GM18517 (cell line): Measurements from ENCODE around the gene TRIOBP.
A peak's percentile ranks its signal among the peaks of the same experiment; 100 is the strongest.

Experiments used
- ATAC-seq: cut with Tn5 transposase; IDR thresholded peaks from one replicate; pipeline ENCODE4 v1.9.1; 2021; ENCODE audit warnings: mild to moderate bottlenecking, moderate library complexity; ENCODE audit not compliant: unreplicated experiment

Gene TRIOBP

GRCh38 chr22:37664249-37665101, 32.4 kb upstream of the TRIOBP start:
- no peak for ATAC-seq

DNA sequence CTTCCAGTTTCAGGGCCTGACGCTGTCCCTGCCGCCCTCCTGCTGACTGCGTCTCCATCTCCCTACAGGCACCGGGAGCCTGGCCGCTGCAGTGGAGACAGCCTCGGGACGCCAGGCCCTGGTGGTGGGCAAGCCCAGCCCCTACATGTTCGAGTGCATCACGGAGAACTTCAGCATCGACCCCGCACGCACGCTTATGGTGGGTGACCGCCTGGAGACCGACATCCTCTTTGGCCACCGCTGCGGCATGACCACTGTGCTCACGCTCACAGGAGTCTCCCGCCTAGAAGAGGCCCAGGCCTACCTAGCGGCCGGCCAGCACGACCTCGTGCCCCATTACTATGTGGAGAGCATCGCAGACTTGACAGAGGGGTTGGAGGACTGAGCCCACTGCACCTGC, 31.4 kb upstream of the TRIOBP start:
- no peak for ATAC-seq

- ATAC-seq: no peak
Measured at GRCh38 chr22:37669586-37669985, 27.3 kb upstream of the TRIOBP start.

GRCh38 chr22:37672206-37672919, 24.5 kb upstream of the TRIOBP start:
- ATAC-seq: no peak

- ATAC-seq: no peak
Measured at GRCh38 chr22:37672920-37673455, 23.9 kb upstream of the TRIOBP start.

GRCh38 chr22:37674248-37674647, 22.6 kb upstream of the TRIOBP start:
- no peak for ATAC-seq

DNA sequence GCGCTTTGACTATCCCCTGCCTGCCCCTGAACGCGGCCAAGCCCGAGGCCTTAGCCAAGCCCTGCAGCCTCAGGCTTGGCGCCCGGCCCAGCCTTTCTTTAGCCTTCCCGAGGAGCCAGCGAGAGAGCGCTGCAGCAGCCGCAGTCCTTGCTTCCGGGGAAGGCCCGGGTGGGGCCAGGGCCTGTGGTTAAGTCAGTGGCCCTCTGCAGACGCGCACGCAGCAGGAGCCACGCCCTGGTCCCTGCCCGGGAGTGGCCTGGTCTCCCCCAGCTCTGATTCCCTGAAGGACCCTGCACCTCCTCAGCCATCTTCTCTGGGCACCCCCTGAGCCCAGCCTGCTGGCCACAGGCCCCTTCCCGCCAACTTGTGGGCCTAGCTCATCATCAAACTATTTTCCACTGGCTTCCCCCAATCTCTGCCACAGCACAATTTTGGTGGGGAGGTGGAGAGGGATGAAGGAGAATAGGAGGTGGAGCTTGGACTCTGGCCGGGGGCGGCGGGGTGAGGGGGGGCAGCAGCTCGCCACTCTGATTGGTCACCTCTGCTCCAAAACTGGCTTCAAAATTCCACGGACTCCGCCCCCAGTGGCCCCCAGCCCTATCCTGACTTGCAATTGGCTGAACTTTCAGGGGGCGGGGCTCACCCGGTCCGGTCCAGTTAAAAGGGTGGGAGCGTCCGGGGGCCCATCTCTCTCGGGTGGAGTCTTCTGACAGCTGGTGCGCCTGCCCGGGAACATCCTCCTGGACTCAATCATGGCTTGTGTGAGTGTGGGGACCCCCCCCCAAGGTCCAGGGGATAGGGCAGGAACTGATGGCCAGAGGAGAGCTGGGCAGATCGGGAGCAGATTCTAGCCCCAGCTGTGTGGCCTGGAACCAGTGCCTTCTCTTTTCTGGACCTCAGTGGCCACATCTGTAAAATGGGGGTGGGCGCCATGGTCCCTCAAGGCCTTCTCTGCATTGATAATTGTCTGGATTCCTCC, 21.6 kb upstream of the TRIOBP start, which contains the start of gene LGALS1:
Gene LGALS1 (plus strand): TSS at position 686 of the 979 bp plus-strand sequence. CDS start 67 bp downstream, at position 753.
- ATAC-seq: no peak

- no peak for ATAC-seq
Measured at GRCh38 chr22:37675930-37676735, 20.7 kb upstream of the TRIOBP start.

DNA sequence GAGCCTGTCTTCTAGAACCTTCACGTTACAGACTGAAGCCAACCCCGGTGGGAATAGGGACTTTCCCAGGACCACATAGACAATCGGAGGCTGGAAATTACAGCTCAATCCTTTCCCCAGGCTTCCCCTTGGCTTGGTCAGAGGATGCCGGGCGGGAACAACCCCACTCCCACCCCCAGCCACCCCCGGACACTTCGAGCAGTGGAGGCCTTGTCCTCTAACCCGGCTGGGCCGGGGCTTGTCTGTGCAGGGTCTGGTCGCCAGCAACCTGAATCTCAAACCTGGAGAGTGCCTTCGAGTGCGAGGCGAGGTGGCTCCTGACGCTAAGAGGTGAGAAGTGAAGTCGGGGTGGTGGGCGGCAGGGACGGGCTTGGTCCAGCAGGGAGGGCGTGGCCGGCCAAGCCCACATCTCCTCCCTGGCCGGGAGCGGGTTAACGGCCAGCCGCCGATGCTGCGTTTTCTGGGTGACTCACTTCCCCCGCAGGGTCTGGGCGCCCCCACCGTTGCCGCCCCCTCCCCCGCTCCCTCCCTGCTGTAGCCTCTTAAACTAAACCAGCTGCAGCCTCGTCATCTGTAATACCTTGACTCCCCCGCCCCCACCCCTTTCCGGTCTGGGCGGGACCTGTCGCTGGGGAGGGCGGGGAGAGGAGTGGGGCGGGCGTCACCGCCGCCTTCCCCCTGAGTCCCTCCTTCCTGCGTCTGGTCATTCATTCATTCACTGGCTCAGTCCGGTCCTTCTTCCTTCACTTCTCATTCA, 19.9 kb upstream of the TRIOBP start:
- ATAC-seq: peak; percentile 50

DNA sequence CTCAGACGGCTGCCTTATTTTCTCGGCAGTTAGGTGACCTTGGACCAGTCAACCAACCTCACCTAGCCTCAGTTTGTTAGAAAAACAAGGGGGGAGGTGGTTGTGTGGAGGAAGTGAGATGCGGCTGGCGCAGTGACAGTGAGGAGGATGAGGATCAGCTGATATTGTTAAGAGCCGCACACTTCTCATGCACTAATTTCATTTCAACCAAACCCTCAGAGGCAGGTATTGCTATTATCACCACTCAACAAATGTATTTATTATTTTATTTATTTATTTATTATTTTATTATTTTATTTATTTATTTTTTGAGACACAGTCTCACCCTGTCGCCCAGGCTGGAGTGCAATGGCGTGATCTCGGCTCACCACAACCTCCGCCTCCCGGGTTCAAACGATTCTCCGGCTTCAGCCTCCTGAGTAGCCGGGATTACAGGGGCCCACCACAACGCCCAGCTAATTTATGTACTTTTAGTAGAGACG, 19.3 kb upstream of the TRIOBP start:
- no peak for ATAC-seq

DNA sequence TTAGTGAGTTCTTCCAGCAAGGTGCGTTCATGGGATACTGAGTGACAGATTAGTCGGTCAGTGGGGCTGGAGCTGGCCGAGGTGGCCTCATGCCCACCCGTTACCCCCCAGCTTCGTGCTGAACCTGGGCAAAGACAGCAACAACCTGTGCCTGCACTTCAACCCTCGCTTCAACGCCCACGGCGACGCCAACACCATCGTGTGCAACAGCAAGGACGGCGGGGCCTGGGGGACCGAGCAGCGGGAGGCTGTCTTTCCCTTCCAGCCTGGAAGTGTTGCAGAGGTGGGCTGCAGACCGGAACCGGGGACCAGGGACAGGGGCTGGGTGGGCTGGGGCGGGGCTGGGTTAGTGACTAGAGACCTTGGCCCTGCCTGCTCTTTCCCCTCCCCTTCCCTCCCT, 18.5 kb upstream of the TRIOBP start:
- ATAC-seq: no peak

DNA sequence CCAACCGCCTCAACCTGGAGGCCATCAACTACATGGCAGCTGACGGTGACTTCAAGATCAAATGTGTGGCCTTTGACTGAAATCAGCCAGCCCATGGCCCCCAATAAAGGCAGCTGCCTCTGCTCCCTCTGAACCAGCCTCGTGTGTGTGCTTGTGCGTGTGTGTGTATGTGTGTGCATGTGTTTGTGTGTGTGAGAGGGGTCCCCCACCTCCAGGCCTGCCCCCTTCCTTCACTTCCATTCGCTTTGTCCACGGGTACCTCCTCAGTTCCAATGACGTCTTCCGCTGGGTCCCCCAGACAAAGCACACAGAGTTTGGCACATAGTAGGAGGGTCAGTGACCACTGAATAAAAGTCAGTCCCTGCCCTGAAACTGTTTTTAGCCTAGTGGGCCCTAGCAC, 17.2 kb upstream of the TRIOBP start:
- ATAC-seq: no peak

DNA sequence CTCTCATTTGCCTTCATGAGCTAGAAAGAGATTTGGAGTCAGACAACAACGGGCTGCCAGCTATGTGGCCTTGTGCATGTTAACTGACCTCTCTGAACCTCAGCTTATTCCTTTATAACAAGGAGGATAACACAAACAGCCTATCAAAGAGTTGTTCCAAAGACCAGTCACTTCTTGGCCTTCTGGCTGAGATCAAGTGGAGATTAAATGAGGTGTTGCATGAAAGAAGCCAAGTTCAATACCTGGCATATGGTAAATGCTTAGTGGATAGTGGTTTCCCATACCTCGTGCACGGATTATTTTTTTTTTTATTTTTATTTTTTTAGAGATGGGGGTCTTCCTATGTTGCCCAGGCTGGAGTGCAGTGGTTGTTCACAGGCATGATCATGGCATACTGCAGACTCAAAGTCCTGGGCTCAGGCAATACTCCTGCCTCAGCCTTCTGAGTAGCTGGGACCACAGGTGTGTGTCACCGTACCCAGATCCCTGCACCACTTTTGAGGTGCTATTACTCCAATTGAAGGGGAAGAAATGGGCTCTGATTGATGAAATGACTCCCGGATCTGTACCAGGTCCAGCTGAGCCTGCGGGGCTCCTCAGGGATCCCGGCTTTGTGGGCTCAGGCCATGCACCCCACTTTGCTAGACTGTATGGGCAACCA, 16.5 kb upstream of the TRIOBP start:
- no peak for ATAC-seq

DNA sequence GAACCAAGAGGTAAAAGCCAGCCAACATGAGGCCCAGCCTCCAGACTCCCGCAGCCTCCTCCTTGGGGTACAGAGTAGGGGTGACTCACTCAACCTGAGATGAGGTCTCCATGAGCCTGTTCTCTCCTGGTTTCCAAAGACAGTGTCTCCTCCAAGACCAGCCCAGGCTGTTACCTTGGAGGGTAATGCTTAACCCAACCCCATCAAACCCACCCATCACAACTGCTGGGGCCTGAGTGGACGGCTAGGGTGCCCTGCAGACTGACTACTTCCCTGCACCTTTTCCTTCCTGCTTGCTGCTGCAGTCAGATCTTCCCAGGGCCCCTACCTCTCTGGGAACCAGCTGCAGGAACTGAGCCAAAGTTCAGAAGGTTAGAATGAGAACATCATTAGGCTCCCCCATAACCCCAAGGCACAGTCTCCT, 15.8 kb upstream of the TRIOBP start:
- ATAC-seq: no peak

DNA sequence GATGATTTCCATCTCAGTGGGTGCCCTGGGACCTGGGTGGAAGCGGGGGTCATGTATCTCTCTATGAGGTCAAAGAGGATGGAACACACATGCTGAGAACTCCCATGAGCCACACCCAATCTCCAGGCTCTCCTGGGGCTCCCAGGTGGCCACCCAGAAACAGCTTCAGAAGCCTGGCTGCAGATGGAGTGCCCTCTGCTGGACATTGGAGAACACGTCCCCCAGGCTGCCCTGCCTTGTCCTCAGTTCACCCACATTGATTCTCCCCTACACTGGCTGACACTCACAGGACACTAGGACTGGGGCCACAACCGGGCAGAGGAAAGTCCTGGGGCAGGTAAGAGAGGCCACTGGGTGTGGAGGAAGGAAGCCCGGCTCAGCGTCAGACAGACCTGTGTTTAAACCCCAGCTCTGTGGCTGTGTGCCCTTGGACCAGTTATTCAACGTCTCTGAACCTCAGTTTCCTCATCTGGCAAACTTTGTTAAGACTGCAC, 15.2 kb upstream of the TRIOBP start:
- ATAC-seq: no peak

GRCh38 chr22:37684803-37685615, 11.8 kb upstream of the TRIOBP start:
- no peak for ATAC-seq
